Cerebellar cortex (tissue), 1 donor: ENCODE data around the gene ATXN1.

Source experiments
- DNase-seq: peaks from one replicate; pipeline ENCODE4 v3.0.0-alpha.2; 2015; ENCODE audit warnings: low spot score

The ATXN1 gene

GRCh38 chr6:16762268-16762549, 949 bp upstream of the ATXN1 start:
- DNase-seq = no peak

- DNase-seq = peak; percentile 65
Measured at GRCh38 chr6:16761471-16762267, 409 bp upstream of the ATXN1 start.

GRCh38 chr6:16759646-16760515, 1.4 kb downstream of the ATXN1 start:
- peak; percentile 61 for DNase-seq

- peak; percentile 73 for DNase-seq
Measured at GRCh38 chr6:16759181-16759645, 2.0 kb downstream of the ATXN1 start.

GRCh38 chr6:16758163-16758975, 2.9 kb downstream of the ATXN1 start:
- peak; percentile 70 for DNase-seq

- no peak for DNase-seq
Measured at GRCh38 chr6:16757332-16757731, 3.9 kb downstream of the ATXN1 start.

GRCh38 chr6:16756660-16757255, 4.5 kb downstream of the ATXN1 start:
- no peak for DNase-seq

GRCh38 chr6:16755544-16755943, 5.7 kb downstream of the ATXN1 start:
- no peak for DNase-seq

- DNase-seq = no peak
Measured at GRCh38 chr6:16754876-16755275, 6.4 kb downstream of the ATXN1 start.

- no peak for DNase-seq
Measured at GRCh38 chr6:16754274-16754673, 7.0 kb downstream of the ATXN1 start.

GRCh38 chr6:16753341-16753740, 7.9 kb downstream of the ATXN1 start:
- no peak for DNase-seq

- no peak for DNase-seq
Measured at GRCh38 chr6:16752206-16752866, 8.9 kb downstream of the ATXN1 start.

- DNase-seq = no peak
Measured at GRCh38 chr6:16751251-16751946, 9.9 kb downstream of the ATXN1 start.

GRCh38 chr6:16750566-16750965, 10.7 kb downstream of the ATXN1 start:
- no peak for DNase-seq

GRCh38 chr6:16749516-16750485, 11.5 kb downstream of the ATXN1 start:
- DNase-seq = no peak

GRCh38 chr6:16748025-16748319, 13.3 kb downstream of the ATXN1 start:
- no peak for DNase-seq

GRCh38 chr6:16747232-16748024, 13.8 kb downstream of the ATXN1 start:
- DNase-seq = peak; percentile 59

- DNase-seq = no peak
Measured at GRCh38 chr6:16746812-16747211, 14.4 kb downstream of the ATXN1 start.

GRCh38 chr6:16746401-16746800, 14.9 kb downstream of the ATXN1 start:
- no peak for DNase-seq
